Colonic mucosa (tissue), 4 donors: ENCODE results near the gene DLGAP1. TPM values are rescaled to one million over a fixed set of nuclear protein-coding genes. Genes with fewer than 3 reads are reported as not detected.

ENCODE experiments used
- DNase-seq: peaks from one replicate; pipeline ENCODE4 v3.0.0-alpha.2; 2020
- H3K27ac ChIP-seq: fragments of 200-600 bp; one replicate; pipeline ENCODE4 v1.8.0; 2021
- H3K27me3 ChIP-seq: fragments of 200-600 bp; one replicate; pipeline ENCODE4 v1.8.0; 2021
- H3K36me3 ChIP-seq: fragments of 200-600 bp; one replicate; pipeline ENCODE4 v1.8.0; 2021
- H3K4me1 ChIP-seq: fragments of 200-600 bp; one replicate; pipeline ENCODE4 v1.8.0; 2021; ENCODE audit warnings: mild to moderate bottlenecking
- H3K4me3 ChIP-seq: fragments of 200-600 bp; one replicate; pipeline ENCODE4 v1.8.0; 2021
- H3K9ac ChIP-seq, 2 donors: one replicate each; pipeline ENCODE4 v1.7.0; 2013; ENCODE audit warnings: control low read depth in 2 of 2, low read depth in 2 of 2, low read length in 2 of 2
- H3K9me3 ChIP-seq: fragments of 200-600 bp; one replicate; pipeline ENCODE4 v1.8.0; 2021
- intact Hi-C: fragments of 100-400 bp; cut with DNase I; formaldehyde crosslinking; loops from one replicate; pipeline ENCODE4 v1.14.1; 2022
- total RNA-seq, 2 donors: library from RNA; stranded (reverse); fragmentation: NEBNext Ultra II Directional in 1 of 2; extraction: Animal tissue kit (Norgen Biotek cat#: 25700) in 1 of 2; gene quantifications; one replicate each; pipeline ENCODE4 v1.2.1, GENCODE V29; 2021
- TF ChIP-seq, protein P1 (sequence below): fragments of 200-600 bp; IDR thresholded peaks from one replicate; pipeline ENCODE4 v1.8.0; 2022; ENCODE audit warnings: antibody characterized with exemption, mild to moderate bottlenecking
- donor health status: healthy.
- donor health status: DM: no; HTN: no; CAD: no.
- donor health status: DM: no; HTN: no; CAD: no.

Gene DLGAP1
- total RNA-seq, 2 donors from 2014 or later: 0.25 to 0.50 TPM

DNA sequence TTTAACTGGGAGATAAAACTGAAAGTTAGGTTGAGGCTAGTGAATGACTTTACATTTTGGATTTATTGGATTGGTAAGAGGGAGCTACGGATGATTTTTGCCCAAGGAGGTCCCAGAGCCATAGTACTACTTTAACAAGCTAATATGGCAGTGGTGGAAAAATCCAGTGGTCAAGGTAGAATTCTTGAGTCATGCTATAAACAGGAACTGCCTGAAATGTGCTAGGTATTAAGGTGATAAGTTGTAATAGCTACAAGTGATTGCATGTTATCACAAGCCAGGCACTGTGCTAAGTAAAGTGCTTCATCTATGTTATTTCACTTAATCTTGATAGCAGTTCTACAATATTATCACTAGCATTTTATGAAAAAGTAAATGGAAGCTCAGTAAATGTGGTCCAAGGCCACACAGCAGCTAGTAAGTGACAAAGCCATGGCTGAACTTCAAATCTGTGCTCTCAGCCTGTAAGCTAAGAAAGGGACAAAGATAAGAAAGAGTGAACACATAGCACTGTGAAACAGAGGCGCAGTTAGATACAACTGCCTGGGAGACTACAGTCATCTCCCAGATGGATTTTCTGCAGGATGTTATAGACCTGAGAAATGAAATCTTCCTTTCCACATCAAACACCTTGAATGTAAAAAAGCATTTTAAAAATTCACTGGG is 535.6 kb downstream of the DLGAP1 start:
- no peak for DNase-seq
- Histone ChIP-seq H3K36me3 (no peaks in the 10 kb centered on the region), H3K9me3 (no peaks in the 10 kb centered on the region), H3K27me3 (no peaks in the 10 kb centered on the region), H3K4me1 (no peaks in the 10 kb centered on the region), H3K27ac (no peak overlapping the region), H3K4me3 (no peak overlapping the region), H3K9ac (no peak overlapping the region)
- TF ChIP-seq, protein P1, sequence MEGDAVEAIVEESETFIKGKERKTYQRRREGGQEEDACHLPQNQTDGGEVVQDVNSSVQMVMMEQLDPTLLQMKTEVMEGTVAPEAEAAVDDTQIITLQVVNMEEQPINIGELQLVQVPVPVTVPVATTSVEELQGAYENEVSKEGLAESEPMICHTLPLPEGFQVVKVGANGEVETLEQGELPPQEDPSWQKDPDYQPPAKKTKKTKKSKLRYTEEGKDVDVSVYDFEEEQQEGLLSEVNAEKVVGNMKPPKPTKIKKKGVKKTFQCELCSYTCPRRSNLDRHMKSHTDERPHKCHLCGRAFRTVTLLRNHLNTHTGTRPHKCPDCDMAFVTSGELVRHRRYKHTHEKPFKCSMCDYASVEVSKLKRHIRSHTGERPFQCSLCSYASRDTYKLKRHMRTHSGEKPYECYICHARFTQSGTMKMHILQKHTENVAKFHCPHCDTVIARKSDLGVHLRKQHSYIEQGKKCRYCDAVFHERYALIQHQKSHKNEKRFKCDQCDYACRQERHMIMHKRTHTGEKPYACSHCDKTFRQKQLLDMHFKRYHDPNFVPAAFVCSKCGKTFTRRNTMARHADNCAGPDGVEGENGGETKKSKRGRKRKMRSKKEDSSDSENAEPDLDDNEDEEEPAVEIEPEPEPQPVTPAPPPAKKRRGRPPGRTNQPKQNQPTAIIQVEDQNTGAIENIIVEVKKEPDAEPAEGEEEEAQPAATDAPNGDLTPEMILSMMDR: no peak
- intact Hi-C loops: no loop called here

DNA sequence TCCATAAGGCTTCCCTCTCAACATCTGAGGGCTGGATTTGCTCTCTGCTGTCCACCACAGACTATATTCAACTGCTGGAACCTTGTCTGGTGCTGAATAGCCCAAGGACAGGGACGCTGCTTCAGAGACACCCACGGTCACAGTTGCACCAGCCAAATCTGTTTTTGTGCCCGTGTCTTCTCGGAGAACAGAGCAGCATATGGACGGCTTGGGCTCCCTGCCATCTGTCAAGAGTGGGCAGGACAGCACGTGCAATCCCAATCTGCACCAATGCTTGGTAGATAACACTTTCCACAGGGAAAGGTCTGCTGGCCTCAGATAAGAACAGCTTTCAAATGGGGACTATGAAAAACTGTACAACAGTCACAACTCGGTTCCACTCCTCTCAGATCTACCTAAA is 539.0 kb downstream of the DLGAP1 start:
- no peak for DNase-seq
- H3K27ac ChIP-seq: no peak overlapping the region
- no peaks in the 10 kb centered on the region for H3K4me1 ChIP-seq
- no peaks in the 10 kb centered on the region for H3K36me3 ChIP-seq
- H3K27me3 ChIP-seq: no peaks in the 10 kb centered on the region
- TF ChIP-seq, protein P1: no peak
- intact Hi-C loops: no loop called here
- H3K9me3 ChIP-seq: no peaks in the 10 kb centered on the region
- no peak overlapping the region for H3K9ac ChIP-seq
- H3K4me3 ChIP-seq: no peak overlapping the region

DNA sequence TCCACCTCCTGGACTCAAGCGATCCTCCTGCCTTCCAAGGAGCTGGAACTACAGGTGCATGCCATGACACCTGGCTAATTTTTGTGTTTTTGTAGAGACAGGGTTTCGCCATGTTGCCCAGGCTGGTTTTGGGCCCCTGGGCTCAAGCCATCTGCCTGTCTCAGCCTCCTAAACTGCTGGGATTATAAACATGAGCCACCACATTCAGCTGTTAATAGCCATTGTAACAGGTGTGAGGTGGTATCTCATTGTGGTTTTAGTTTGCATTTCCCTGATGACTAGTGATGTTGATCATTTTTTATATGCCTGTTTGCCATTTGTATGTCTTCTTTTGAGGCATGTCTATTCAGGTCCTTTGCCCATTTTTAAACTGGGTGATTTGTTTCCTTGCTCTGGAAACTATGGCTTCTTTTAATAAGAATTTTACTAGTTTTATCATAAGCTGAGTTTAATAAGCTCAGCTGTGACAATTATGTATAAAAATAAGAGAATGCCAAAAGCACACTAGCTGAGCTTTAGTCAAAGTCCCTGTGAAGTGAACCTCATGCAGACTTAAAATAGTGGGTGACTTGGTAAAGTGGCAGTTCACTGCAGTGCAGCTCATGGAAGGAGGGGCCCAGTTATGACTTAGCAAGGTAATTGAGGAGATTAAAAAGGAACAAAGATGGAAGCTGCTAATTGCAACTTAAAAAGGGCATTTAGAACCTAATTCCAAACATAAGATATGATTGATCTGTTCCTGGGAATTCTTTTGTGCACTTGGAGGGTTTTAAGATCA is 540.1 kb downstream of the DLGAP1 start:
- no peaks in the 10 kb centered on the region for H3K36me3 ChIP-seq
- H3K9ac ChIP-seq: no peak overlapping the region
- H3K27ac ChIP-seq: no peak overlapping the region
- TF ChIP-seq, protein P1: no peak
- no peaks in the 10 kb centered on the region for H3K4me1 ChIP-seq
- no peaks in the 10 kb centered on the region for H3K27me3 ChIP-seq
- H3K9me3 ChIP-seq: no peaks in the 10 kb centered on the region
- no peak overlapping the region for H3K4me3 ChIP-seq
- intact Hi-C loops: no loop called here
- DNase-seq: no peak

DNA sequence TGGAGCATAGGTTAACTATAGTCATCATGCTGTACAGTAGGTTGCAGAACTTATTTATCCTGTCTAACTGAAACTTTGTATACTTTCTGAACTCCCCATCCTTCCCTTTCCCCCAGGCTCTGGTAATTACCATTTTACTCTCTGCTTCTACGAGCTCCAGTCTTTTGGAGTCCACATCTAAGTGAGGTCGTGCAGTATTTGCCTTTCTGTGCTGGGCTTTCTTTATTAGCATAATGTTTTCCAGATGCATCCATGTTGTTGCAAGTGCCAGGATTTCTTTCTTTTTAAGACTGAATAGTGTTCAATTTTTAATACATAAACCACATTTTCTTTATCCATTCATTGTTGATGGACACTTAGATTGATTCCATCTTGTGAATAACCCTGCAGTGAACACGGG is 541.0 kb downstream of the DLGAP1 start:
- Histone ChIP-seq H3K27me3 (no peaks in the 10 kb centered on the region), H3K9ac (no peak overlapping the region), H3K4me3 (no peak overlapping the region), H3K4me1 (no peaks in the 10 kb centered on the region), H3K9me3 (no peaks in the 10 kb centered on the region), H3K27ac (no peak overlapping the region), H3K36me3 (no peaks in the 10 kb centered on the region)
- TF ChIP-seq, protein P1: no peak
- intact Hi-C loops: no loop called here
- no peak for DNase-seq

DNA sequence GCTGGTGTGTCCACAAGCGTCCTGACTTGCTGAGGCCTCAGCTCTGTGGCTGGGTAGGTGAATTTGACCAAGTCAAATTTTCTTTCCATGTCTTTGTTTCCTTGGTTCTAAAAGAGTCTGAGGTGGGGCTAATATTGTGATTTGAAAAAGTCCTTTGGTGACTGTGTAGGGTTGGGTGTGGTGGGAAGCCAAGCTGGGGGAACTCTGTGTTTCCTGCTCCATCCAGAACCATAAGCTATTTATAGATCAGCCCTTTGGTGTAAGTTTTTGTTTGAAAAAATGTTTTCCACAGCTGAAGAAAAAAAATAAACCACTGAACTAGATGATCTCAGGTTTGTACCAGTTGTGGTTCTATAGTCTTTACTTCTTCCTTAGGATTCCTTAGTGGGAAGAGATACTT is 542.4 kb downstream of the DLGAP1 start:
- no peak overlapping the region for H3K27ac ChIP-seq
- TF ChIP-seq, protein P1: no peak

More for the DNA sequence above, 542.4 kb downstream of the DLGAP1 start:
- Histone ChIP-seq H3K9ac (no peak overlapping the region), H3K36me3 (no peaks in the 10 kb centered on the region), H3K4me3 (no peak overlapping the region), H3K27me3 (no peaks in the 10 kb centered on the region), H3K9me3 (no peaks in the 10 kb centered on the region), H3K4me1 (no peaks in the 10 kb centered on the region)
- intact Hi-C loops: no loop called here
- DNase-seq: no peak
